Inflammatory macrophage (primary cell): ENCODE data around the gene KCNH2.
"Not testable (repeated sequence)": the region's sequence is repeated elsewhere in the genome, so short reads cannot be mapped to it uniquely, and the experiment has no call there.

Experiments
- DNase-seq, 2 donors: peaks; one replicate each; pipeline ENCODE4 v3.0.0-alpha.2; 2020 to 2022
- total RNA-seq, 18 experiments: gene quantifications; one replicate each; lab custom pipeline; 2026; ENCODE audit warnings: mixed read lengths in 6 of 18, inconsistent platforms in 2 of 18; lab: John Stamatoyannopoulos, UW

KCNH2 gene
- total RNA-seq = 0 to 7.3 (median 0.08) reads per million in 18 experiments

- no peak for DNase-seq
Observed at GRCh38 chr7:150978126-150978789, at the start of gene KCNH2. TSS of gene KCNH2 (minus strand) at chr7:150978321. CDS start at chr7:150977913, 408 bp downstream.

- DNase-seq = not testable (repeated sequence)
Observed at GRCh38 chr7:151027728-151028130, 49.6 kb upstream of the KCNH2 start.

- not testable (repeated sequence) for DNase-seq
Observed at GRCh38 chr7:151026771-151027727, 48.9 kb upstream of the KCNH2 start.

GRCh38 chr7:151025924-151026671 lies 48.0 kb upstream of the KCNH2 start:
- DNase-seq = no peak

GRCh38 chr7:151024435-151025056 lies 46.4 kb upstream of the KCNH2 start, which contains the start of gene ATG9B:
TSS of gene ATG9B (minus strand) at chr7:151024494. CDS start at chr7:151024423, 71 bp downstream.
- DNase-seq = no peak

GRCh38 chr7:151023232-151023631 lies 45.1 kb upstream of the KCNH2 start:
- DNase-seq = no peak

GRCh38 chr7:151020231-151020630 lies 42.1 kb upstream of the KCNH2 start:
- DNase-seq = no peak

- no peak for DNase-seq
Observed at GRCh38 chr7:151019130-151019447, 41.0 kb upstream of the KCNH2 start.

- no peak for DNase-seq
Observed at GRCh38 chr7:151018421-151019129, 40.5 kb upstream of the KCNH2 start.

GRCh38 chr7:151017953-151018420 lies 39.9 kb upstream of the KCNH2 start:
- peak; percentile 37 to 44 for DNase-seq

- no peak for DNase-seq
Observed at GRCh38 chr7:151017370-151017952, 39.3 kb upstream of the KCNH2 start.

- no peak for DNase-seq
Observed at GRCh38 chr7:151016942-151017341, 38.8 kb upstream of the KCNH2 start.

- no peak for DNase-seq
Observed at GRCh38 chr7:151016505-151016904, 38.4 kb upstream of the KCNH2 start.

- no peak for DNase-seq
Observed at GRCh38 chr7:151015967-151016366, 37.8 kb upstream of the KCNH2 start.

GRCh38 chr7:151014950-151015349 lies 36.8 kb upstream of the KCNH2 start:
- DNase-seq = peak in 1 of 2 donors; percentile 31

- peak; percentile 54 to 73 for DNase-seq
Observed at GRCh38 chr7:151013733-151014497, 35.8 kb upstream of the KCNH2 start.

- no peak for DNase-seq
Observed at GRCh38 chr7:151013356-151013732, 35.2 kb upstream of the KCNH2 start.

GRCh38 chr7:151012911-151013347 lies 34.8 kb upstream of the KCNH2 start:
- no peak for DNase-seq

- DNase-seq = no peak
Observed at GRCh38 chr7:151012031-151012692, 34.0 kb upstream of the KCNH2 start.

GRCh38 chr7:151011616-151012015 lies 33.5 kb upstream of the KCNH2 start:
- DNase-seq = not testable (repeated sequence)
